Stimulated activated CD4-positive, alpha-beta T cell treated with anti-CD3 and anti-CD28 coated beads, Interleukin-1b, Interleukin-23, amount 100 ng/mL, for 4 hours (primary cell): Measurements from ENCODE around the gene BCAS4.
"Not testable (repeated sequence)": the region's sequence is repeated elsewhere in the genome, so short reads cannot be mapped to it uniquely, and the experiment has no call there.

Experiments used
- DNase-seq, 2 donors: peaks; one replicate each; pipeline ENCODE4 v3.0.0-alpha.2; 2020; ENCODE audit warnings: low read depth in 2 of 2

BCAS4 gene

DNA sequence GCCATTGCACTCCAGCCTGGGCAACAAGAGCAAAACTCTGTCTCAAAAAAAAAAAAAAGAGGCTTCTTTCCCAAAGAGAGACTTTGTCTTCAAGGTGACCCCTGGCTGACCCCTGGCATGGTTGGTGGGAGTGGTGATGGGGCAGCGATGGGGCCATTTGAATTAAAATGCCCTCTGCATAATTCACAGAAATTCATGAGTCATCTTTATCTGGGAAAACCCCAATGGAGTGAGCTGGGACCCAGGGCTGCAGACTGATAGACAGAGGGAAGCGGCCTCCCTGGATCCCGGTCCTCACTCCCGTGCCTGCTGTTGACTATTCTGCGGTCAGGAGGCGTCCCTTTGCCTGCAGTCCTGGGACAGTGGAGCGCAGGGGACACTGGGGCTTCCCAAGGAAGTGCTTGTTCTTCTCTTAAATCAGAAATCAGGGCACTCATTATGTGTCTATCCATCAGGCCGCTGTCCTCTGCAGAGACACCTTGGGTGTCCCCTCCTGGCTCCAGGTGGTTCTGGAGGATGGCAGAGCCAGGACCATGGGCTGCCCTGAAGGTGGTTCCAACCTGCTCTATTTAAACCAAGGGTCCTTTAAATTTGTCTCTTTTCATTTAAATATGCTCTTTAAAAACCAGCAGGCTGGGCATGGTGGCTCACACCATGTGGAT, 23.3 kb upstream of the BCAS4 start:
- DNase-seq, result not testable (repeated sequence)

DNA sequence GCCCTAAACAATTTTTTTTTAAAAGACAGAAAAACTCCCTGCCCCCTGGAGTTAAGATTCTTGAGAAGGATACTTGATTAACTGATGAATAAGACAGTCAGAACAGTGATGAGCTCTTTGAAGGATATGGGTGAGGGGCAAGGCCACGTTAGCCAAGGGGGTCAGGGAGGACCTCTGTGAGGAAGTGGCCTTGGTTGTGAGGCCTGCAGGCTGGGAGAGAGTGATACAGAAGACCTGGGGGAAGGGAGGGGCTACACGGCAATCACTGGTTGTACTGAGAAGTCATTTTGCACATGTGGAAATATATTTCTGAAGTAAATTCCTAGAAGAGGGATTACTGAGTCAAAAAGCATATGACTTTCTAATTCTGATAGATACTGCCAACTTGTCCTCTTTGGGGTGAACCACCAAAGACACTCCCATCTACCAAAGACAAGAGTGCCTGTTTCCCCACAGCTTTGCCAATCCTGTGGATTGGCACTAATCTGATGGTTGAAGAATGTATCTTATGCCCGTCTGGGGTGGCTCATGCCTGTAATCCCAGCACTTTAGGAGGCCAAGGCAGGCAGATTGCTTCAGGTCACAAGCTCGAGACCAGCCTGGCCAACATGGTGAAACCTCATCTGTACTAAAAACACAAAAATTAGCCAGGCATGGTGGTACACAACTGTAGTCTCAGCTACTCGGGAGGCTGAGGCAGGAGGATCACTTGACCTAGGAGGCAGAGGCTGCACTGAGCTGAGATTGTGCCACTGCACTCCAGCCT, 22.3 kb upstream of the BCAS4 start:
- DNase-seq, result no peak

- DNase-seq, result no peak
Measured at GRCh38 chr20:50774515-50774914, 20.3 kb upstream of the BCAS4 start.

DNA sequence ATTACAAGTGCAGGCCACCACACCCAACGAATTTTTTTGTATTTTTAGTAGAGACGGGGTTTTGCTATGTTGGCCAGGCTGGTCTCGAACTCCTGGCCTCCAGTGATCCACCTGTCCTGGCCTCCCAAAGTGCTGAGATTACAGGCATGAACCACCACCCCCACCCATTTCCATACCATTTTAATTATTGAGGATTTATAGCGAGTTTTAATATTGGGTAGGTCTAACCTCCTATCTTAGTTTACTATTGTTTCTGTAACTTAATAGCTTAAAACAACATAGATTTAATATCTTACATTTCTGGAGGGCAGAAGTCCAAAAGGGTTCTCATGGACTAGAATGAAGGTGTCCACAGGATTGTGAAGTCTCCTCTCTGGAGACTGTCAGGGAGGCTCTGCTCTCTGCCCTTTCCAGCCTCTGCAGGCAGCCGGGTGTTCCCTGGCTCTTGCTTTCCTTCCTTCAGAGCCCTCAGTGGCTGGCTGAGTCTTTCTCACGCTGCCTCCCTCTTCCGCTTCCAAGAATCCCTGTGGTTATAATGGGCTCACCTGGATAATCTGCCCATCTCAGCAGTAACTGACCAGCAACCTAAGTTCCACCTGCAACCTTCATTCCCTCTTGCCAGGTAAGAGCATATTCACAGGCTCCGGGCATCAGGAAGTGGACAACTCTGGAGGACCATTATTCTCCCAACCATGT, 18.6 kb upstream of the BCAS4 start:
- no peak for DNase-seq

GRCh38 chr20:50777373-50777772, 17.5 kb upstream of the BCAS4 start:
- DNase-seq, result no peak

DNA sequence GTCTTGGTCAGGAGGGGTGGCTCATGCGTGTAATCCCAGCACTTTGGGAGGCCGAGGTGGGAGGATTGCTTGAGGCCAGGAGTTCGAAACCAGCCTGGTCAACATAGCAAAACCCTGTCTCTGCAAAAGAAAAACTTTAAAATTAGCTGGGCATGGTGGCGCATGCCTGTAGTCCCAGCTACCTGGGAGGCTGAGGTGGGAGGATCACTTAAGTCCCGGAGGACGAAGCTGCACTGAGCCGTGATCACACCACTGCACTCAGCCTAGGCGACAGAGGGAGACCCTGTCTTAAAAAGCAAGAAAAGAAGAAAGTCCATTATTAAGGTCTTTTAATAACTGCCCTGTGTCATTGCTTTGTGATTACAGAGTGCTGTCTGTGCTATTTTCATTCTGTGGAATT, 15.9 kb upstream of the BCAS4 start:
- DNase-seq, result not testable (repeated sequence)

DNA sequence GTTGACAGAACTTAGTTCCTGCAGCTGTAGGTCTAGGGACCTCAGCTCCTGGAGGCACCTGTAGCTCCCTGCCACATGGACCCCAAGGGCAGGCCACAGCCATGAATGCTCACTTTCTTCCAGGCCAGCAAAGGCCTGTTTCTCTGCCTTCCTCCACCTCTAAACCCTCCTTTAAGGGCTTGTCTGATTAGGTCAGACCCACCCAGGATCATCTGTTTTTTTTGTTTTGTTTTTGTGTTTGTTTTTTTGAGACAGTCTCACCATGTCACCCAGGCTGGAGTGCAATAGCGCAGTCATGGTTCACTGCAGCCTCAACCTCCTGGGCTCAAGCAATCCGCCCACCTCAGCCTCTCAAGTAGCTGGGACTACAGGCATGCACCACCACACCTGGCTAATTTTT, 11.5 kb upstream of the BCAS4 start:
- no peak for DNase-seq

DNA sequence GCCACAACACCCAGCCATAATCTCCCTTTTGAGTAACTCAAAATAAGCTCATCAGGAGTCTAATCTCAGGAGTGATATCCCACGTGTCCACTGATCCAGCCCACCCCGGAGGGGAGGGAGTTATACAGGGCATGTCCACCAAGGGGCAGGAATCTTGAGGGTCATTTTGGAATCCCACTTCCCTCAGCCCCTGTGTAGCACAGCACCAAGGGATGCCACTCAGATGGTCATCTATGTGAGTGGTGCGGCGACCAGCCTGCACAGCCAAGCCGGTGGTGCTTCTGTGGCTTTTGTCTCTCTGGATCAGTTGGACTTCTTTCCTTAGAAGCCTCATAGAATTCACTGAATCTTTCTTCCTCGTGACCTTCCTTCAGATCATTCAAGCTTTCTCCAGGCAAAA, 11.0 kb upstream of the BCAS4 start:
- no peak for DNase-seq

- DNase-seq, result no peak
Measured at GRCh38 chr20:50784464-50784863, 10.4 kb upstream of the BCAS4 start.

- DNase-seq, result no peak
Measured at GRCh38 chr20:50786703-50787102, 8.2 kb upstream of the BCAS4 start.

DNA sequence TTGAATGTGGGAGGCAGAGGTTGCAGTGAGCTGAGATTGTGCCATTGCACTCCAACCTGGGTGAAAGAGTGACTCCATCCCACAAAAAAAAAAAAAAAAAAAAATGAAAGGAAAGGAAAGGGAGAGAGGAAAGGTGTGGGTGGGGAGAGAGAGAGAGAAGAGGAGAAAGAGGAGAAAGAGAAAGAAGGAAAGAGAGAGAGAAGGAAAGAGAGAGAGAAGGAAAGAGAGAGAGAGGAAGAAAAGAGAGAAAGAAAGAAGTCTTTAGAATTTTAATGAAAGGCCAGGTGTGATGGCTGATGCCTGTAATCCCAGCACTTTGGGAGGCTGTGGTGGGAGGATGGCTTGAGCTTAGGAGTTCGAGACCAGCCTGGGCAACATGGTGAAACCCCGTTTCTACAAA, 7.7 kb upstream of the BCAS4 start:
- DNase-seq, result no peak

- no peak for DNase-seq
Measured at GRCh38 chr20:50788045-50788991, 6.5 kb upstream of the BCAS4 start.

DNA sequence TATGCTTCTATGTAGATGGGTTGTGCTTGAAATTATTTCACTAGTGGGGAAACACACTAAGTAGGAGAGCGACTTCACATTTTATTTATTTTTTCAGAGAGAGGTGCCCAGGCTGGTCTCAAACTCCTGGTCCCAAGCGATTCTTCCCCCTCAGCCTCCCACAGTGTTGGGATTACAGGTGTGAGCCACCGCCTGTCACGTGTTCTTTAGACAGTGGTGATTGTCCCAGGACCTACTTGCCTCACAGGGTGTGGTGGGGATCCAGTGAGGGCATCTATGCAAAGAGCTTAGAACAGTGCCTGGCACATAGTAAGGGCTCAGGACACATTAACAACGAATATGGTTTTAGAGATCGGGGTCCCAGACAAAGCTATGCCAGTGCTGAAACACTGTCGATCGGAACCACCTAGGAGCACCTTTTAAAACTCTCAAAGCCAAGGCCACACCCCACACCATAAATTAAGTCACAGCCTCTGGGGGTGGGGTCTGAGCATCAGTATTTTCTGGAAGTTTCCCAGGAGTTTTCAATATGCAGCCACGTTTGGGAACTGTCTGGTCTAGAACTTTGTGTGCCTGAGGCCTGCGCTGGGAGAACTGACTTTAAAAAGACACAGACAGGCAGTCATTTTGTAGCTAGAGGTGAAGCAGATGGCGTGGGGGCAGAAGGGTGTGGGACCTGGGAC, 4.8 kb upstream of the BCAS4 start:
- no peak for DNase-seq

- DNase-seq, result peak; percentile 73 to 77
Measured at GRCh38 chr20:50790651-50791277, 4.1 kb upstream of the BCAS4 start.

DNA sequence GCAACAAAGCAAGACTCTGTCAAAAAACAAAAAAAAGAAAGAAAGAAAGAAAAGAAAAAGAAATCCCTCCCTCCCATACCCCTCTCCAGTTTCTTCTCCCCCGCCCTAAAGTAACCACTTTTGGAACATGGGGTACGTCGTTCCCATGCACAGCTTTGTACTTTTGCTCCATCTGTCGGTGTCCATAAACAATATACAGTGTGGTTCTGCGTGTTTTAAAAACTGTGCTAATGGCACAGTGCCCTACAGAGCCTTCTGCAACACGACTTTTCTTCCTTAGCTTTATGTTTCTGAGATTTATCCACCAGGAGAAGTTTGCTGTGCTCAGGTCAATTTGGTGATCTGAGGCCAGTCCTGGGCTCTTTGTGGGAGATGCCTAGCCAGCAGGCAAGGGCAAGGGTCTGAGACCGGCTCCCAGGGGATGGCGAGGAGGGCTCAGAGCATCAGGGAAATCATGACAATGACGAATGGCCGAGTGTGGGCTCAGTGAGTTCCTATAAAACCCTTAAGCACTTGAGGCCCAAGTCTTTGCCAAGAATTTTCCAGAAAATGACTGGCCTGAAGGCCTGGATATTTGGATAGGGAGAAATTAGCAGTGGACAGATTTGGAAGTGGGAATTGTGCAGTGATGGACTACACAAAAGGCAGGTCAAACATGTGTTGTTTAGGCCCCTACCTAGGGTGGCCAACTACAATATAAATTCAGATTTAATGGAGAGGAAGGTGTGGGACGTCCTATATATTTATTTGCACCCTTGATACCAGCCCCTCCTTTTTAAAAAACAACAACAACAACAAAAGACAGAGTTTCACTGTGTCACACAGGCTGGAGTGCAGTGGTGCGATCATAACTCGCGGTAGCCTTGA, 1.9 kb upstream of the BCAS4 start:
- no peak for DNase-seq

GRCh38 chr20:50793575-50794016, 1.3 kb upstream of the BCAS4 start:
- DNase-seq, result peak in 1 of 2 donors; percentile 40

DNA sequence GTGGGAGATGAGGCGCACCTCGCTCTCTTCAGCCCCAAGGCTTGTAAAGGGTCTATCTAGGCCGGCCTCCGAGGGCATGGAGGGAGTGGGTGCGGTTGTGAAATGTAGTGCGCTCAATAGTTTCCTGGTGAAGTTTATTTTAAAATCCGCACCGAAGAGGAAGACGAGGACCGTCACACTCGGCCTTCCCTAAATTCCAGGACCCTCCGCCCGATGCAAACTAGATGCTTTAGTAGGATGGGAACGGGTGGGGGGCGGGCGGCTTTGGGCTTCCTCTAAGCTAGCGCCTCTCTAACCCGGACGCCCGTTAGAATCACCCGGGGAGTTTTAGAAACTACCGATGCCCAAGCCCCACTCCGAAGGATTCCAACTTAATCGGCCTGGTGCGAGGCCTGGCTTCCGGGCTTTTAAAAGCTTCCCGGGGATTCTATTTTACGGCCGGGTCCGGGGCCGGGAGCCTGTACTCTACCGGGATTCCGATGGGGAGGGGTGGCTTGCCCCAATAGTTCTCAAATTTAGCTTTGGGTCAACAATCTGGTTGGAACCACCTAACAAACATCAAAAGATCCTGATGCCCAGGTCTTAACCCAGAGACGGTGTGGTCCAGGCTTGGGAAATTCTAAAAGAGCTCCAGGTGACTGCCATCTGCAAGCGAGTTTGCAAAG, 548 bp upstream of the BCAS4 start:
- DNase-seq, result no peak

DNA sequence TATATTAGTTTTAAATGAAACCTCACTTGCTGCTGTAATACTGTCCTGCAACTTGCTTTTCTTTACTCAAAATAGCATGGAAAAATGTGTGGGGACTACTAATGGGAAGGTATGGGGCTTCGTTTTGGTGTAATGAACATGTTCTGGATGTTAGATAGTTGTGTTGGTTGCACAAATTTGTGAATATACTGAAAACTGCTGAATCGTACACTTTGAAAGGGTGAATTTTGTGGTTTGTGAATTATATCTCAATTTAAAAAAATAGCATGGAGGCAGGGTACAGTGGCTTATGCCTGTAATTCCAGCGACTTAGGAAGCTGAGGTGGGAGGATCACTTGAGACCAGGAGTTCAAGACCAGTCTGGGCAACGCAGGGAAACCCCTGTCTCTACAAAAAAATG, 2.3 kb downstream of the BCAS4 start:
- no peak for DNase-seq

GRCh38 chr20:50798650-50799049, 3.8 kb downstream of the BCAS4 start:
- DNase-seq, result no peak
